GM18499 (cell line): Measurements from ENCODE around the gene RSPH1.
A peak's percentile ranks its signal among the peaks of the same experiment; 100 is the strongest.

Experiments
- ATAC-seq: cut with Tn5 transposase; IDR thresholded peaks from one replicate; pipeline ENCODE4 v1.9.1; 2021; ENCODE audit warnings: moderate number of reproducible peaks; ENCODE audit not compliant: insufficient read depth, unreplicated experiment

RSPH1 gene

DNA sequence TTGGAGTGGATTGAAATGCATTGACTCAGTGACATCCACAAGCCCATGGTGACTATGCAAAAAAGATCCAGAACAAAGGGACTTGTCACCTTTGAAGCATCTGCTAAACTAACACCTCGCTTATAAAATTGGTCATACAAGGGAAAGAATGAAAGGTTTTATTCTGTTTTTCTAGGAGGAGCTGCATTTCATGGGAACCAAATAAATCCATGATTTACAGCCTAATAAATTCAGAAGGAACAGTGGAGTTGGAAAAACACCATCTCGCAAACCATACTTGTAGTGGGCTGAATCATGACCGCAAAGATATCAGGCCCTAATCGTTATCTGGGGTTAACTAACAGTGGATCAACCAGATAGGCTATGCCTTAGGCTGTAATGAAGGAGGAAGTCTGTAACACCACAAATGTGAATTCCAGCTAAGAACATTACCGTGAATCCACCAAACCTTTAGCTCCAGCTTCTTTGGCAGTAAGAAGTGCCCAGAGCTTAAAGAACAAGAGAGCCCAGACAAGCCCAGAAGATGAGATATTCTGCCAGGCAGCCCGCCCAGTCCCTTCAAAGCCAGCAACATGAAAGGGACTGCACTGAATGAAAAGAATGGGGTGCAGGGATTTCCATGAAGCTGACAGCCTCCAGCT lies 27.4 kb downstream of the RSPH1 start:
- no peak for ATAC-seq

GRCh38 chr21:42467140-42467983 lies 28.7 kb downstream of the RSPH1 start:
- ATAC-seq = no peak

GRCh38 chr21:42466700-42467099 lies 29.3 kb downstream of the RSPH1 start:
- ATAC-seq = no peak

DNA sequence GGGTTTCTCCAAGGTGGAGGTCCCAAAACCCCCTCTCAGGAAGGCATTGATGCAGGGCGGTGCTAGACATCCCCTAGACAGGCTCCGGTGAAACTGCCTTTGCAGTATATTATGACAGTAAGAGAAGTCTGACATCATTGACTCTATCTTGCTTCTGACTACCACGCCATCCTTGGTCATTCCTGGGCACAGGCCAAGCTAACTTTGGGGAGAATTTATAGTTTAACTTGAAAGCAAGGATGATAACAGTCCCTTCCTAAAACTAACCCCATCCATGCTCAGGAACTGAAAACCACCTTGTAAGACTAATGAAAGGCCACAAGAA lies 30.3 kb downstream of the RSPH1 start:
- no peak for ATAC-seq

GRCh38 chr21:42465008-42465802 lies 30.8 kb downstream of the RSPH1 start:
- ATAC-seq = no peak

DNA sequence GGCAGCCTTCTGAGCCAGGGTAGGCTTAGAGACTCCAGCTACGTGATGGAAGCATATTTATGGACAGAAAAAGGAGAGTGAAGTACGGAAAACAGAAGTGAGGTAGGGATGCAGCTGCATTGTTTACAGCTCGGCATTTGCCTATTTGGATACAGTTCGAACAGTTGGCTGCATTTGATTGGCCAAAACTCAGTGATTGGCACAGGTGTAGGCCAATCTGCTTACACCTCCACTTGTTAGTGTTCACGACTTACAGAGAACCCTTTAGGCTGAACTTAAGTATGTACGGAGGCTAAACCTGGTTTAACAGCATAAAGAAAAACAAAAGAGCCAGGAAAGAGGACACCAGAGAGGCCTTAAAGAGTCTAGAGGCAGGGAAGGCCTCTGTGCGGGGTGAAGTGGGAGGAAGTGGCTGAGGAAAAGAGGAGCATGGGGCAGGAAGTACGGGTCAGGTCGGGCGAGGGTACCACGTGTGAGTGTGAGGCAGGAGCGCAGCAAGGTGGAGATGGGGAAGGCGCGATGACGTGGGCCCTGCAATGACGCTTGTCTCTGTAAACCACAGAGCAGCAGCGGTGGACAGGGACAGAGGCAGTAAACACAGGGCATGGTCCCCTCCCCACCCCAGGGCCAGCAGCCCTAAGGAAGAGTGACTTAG lies 32.0 kb downstream of the RSPH1 start:
- no peak for ATAC-seq

GRCh38 chr21:42461881-42462877 lies 33.8 kb downstream of the RSPH1 start:
- ATAC-seq = no peak

- ATAC-seq = no peak
These were observed 34.9 kb downstream of the RSPH1 start for GRCh38 chr21:42461185-42461520.

- ATAC-seq = peak; percentile 46
These were observed 35.4 kb downstream of the RSPH1 start for GRCh38 chr21:42460391-42461184.

DNA sequence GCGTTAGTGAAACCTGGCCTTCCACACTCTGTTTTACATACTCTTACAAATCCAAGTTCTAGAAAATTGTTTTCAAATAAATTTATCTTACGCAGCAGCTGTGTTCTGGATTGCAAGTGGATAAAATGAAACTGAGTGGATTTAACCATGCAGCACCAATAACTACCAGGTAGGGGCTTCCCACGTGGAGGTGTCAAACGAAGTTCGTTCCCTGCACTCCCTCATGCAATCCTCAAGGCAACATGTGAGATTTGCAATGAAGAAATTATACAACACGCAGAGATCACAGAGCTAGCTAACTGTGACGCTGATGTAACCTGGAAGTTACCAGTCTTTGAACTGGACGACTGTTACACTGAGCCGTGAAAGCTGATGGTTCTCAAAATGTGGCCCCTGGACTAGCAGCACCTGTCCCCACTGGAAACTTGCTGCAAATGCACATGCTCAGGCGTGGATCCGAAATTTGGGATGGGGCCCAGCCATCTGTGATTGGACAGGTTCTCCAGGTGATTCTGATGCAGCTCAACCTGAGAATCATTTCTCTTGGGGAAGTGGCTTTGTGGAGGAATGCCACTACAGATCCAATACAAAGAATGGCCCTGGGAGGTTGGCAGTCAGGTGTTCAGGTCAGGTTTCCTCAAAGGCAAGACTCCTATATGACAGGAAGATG lies 36.3 kb downstream of the RSPH1 start:
- ATAC-seq = no peak

DNA sequence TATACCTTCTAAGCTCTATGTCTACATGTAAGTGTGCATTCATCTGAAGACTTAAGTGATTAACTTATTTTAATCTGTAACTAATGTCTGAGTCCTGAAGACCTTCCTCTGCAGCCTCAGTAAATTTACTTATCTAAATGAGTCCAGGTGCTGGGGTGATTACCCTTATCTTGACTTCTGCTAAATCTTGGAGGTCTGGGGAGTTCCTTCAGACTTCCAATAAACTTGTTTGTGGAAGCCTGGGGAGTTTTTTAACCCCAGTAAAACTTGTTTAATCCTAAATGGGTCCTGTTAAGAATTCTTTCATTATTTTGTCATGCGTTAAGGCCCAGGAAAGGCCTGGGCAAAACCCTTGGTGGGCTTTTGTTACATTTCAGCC lies 37.0 kb downstream of the RSPH1 start:
- ATAC-seq = no peak

- no peak for ATAC-seq
These were observed 39.6 kb downstream of the RSPH1 start for GRCh38 chr21:42456457-42456856.

- no peak for ATAC-seq
These were observed 40.1 kb downstream of the RSPH1 start for GRCh38 chr21:42455754-42456440.

DNA sequence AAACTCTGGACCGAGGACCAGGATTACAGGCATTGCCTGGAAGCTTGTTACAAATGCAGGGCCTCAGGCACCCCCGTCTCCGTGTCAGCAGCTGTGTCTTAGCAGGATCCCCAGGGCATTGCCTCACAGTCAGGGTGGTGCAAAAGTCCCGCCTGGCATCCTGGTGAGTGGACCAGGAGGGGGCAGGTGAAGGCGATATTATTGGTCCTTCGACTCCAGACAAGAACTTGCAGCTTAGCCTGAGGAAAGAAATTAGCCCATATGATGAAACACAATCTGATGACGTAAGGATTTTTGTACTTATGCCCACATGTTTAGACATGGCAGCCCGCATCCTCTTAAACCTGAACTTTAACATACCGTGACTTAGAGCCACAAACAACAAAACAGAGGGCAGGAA lies 40.8 kb downstream of the RSPH1 start:
- ATAC-seq = no peak

DNA sequence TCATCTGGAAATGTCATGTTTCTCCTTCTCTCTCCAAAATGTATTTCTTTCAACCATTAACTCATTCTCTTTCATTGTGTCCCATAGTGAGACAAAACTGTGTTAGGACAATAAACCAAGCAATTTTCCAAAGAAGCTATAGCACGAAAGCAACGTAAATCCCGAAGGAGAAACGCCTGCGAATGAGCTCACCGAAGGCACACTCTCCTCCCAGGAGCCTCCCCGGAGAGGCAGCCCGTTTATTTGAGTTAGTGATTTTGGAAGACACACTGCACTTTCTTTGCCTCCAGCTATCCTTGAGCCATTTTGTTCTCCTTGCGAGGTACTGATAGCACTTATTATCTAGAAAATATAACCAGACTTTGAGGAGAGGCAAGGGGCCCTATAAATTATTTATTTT lies 41.2 kb downstream of the RSPH1 start:
- ATAC-seq = no peak

- ATAC-seq = no peak
These were observed 41.9 kb downstream of the RSPH1 start for GRCh38 chr21:42453986-42454570.

DNA sequence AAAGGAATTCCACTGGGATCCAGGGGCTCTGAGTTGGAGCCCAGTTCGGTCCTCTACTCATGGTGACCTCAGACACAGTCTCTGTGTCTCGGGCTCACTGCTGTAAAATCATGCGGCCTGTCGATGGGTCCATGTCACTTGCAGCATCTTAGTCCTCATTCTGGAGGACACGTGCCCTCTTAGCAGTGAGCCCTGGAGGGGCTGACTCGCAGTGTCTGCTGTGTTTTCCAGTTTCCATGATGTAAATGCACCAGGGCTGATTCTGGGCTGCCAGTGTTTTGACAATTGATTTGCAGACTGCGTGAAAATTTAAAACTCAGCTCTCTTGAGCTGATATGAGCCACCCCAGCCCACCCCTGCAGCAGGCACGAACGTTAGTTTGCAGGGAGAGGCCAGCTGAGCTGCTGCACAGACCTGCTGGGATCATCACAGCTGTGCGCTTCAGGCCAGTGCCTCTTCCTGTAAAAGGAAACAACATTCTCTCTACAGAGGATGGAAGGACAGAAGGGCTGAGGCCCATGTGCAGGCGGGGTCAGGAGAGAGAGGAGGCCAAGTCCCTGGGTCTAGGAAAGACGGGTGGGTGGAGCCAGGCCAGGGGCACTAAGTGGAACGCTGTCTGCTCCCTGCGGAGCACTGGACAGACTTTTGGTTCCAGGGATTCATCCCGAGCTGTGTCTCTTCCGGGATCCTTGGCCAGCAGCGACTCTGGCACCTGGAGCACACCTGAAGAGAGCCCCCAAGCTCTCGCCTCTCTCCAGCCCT lies 42.6 kb downstream of the RSPH1 start:
- ATAC-seq = no peak
